HG03565 (cell line): Measurements from ENCODE around the gene ZSCAN5A.
A peak's percentile ranks its signal among the peaks of the same experiment; 100 is the strongest.
"Not testable (repeated sequence)": the region's sequence is repeated elsewhere in the genome, so short reads cannot be mapped to it uniquely, and the experiment has no call there.

Experiments used
- ATAC-seq: cut with Tn5 transposase; IDR thresholded peaks from one replicate; pipeline ENCODE4 v1.9.1; 2021; ENCODE audit warnings: mild to moderate bottlenecking, moderate library complexity; ENCODE audit not compliant: unreplicated experiment

ZSCAN5A gene

GRCh38 chr19:56315077-56315828 is 614 bp upstream of the ZSCAN5A start:
- ATAC-seq, result peak; percentile 68

- peak; percentile 1 for ATAC-seq
These were observed 640 bp downstream of the ZSCAN5A start for GRCh38 chr19:56314018-56314380.

- ATAC-seq, result no peak
These were observed 1.6 kb downstream of the ZSCAN5A start for GRCh38 chr19:56312787-56313657.

- no peak for ATAC-seq
These were observed 2.3 kb downstream of the ZSCAN5A start for GRCh38 chr19:56312342-56312741.

GRCh38 chr19:56310462-56310861 is 4.2 kb downstream of the ZSCAN5A start:
- no peak for ATAC-seq

- peak; percentile 40 for ATAC-seq
These were observed 5.0 kb downstream of the ZSCAN5A start for GRCh38 chr19:56309511-56310185.

- ATAC-seq, result no peak
These were observed 5.8 kb downstream of the ZSCAN5A start for GRCh38 chr19:56308792-56309191.

GRCh38 chr19:56307062-56307461 is 7.6 kb downstream of the ZSCAN5A start:
- ATAC-seq, result not testable (repeated sequence)

- ATAC-seq, result no peak
These were observed 8.6 kb downstream of the ZSCAN5A start for GRCh38 chr19:56306016-56306415.

GRCh38 chr19:56304243-56304642 is 10.4 kb downstream of the ZSCAN5A start:
- ATAC-seq, result no peak

- no peak for ATAC-seq
These were observed 12.6 kb downstream of the ZSCAN5A start for GRCh38 chr19:56301886-56302620.

- ATAC-seq, result no peak
These were observed 13.5 kb downstream of the ZSCAN5A start for GRCh38 chr19:56301155-56301554.

- no peak for ATAC-seq
These were observed 15.0 kb downstream of the ZSCAN5A start for GRCh38 chr19:56299688-56300087.

- ATAC-seq, result no peak
These were observed 17.6 kb downstream of the ZSCAN5A start for GRCh38 chr19:56297010-56297409.

- ATAC-seq, result no peak
These were observed 18.8 kb downstream of the ZSCAN5A start for GRCh38 chr19:56295531-56296455.

- ATAC-seq, result no peak
These were observed 20.1 kb downstream of the ZSCAN5A start for GRCh38 chr19:56294549-56294948.

- ATAC-seq, result no peak
These were observed 22.8 kb downstream of the ZSCAN5A start for GRCh38 chr19:56291867-56292266.

GRCh38 chr19:56290104-56290503 is 24.5 kb downstream of the ZSCAN5A start:
- ATAC-seq, result no peak

- ATAC-seq, result no peak
These were observed 29.9 kb downstream of the ZSCAN5A start for GRCh38 chr19:56284746-56285145.

GRCh38 chr19:56282809-56283208 is 31.8 kb downstream of the ZSCAN5A start:
- no peak for ATAC-seq
